ENCODE measurements around the gene CCDC43. TPM values are rescaled to one million over a fixed set of nuclear protein-coding genes. Genes with fewer than 3 reads are reported as not detected.
A peak's percentile ranks its signal among the peaks of the same experiment; 100 is the strongest.

CCDC43 gene
- total RNA-seq, 2 experiments from 2014 or later, result 23.6 to 25.3 TPM

- Histone ChIP-seq H3K4me1 (ENCODE audit: insufficient read depth, low read length) (no peaks in the 10 kb centered on the region), H3K27me3 (ENCODE audit: control insufficient read depth in 1 of 2, insufficient read depth in 2 of 2, low read length in 2 of 2) (no peaks in the 10 kb centered on the region), H3K36me3 (ENCODE audit: insufficient read depth, low read length) (peaks cover 8% of the 10 kb centered on the region), H3K27ac (ENCODE audit: low read depth in 1 of 2, low read length in 2 of 2) (no peak overlapping the region), H3K4me3 (ENCODE audit: low read length) (no peak overlapping the region), H3K9me3 (ENCODE audit: control insufficient read depth in 1 of 2, insufficient read depth in 1 of 2, low read length in 2 of 2) (no peaks in the 10 kb centered on the region)
- no peaks in the 10 kb centered on the region for H3K4me1 Mint-ChIP-seq (ENCODE audit: low read depth)
- no peak for TF ChIP-seq CTCF (IDR thresholded peaks at IDR 0.05)
- DNase-seq, result no peak
- no peak for ATAC-seq (ENCODE audit: poor library complexity)
- H3K36me3 Mint-ChIP-seq (ENCODE audit: low read depth), result peaks cover 18% of the 10 kb centered on the region
- intact Hi-C loops (cut with DNase I, micrococcal nuclease), result loop anchor here in 1 of 2 experiments (5.0 kb wide), 1 partner anchor 142 kb away; no protein-coding TSS in a partner anchor
- no peak overlapping the region for H3K27ac Mint-ChIP-seq
- ChIA-PET CTCF (no interaction called here), POLR2A (no interaction called here)
- H3K27me3 Mint-ChIP-seq, result no peaks in the 10 kb centered on the region
- no peaks in the 10 kb centered on the region for H3K9me3 Mint-ChIP-seq
- H3K4me3 Mint-ChIP-seq, result no peak overlapping the region
Measured at GRCh38 chr17:44673893-44674292, 15.7 kb downstream of the CCDC43 start.

- Mint-ChIP-seq H3K27me3 (no peaks in the 10 kb centered on the region), H3K4me3 (no peak overlapping the region), H3K4me1 (ENCODE audit: low read depth) (no peaks in the 10 kb centered on the region), H3K36me3 (ENCODE audit: low read depth) (peaks cover 7% of the 10 kb centered on the region), H3K27ac (no peak overlapping the region), H3K9me3 (no peaks in the 10 kb centered on the region)
- Histone ChIP-seq H3K4me3 (ENCODE audit: low read length) (no peak overlapping the region), H3K9me3 (ENCODE audit: control insufficient read depth in 1 of 2, insufficient read depth in 1 of 2, low read length in 2 of 2) (no peaks in the 10 kb centered on the region), H3K4me1 (ENCODE audit: insufficient read depth, low read length) (no peaks in the 10 kb centered on the region), H3K27me3 (ENCODE audit: control insufficient read depth in 1 of 2, insufficient read depth in 2 of 2, low read length in 2 of 2) (no peaks in the 10 kb centered on the region), H3K27ac (ENCODE audit: low read depth in 1 of 2, low read length in 2 of 2) (no peak overlapping the region), H3K36me3 (ENCODE audit: insufficient read depth, low read length) (no peaks in the 10 kb centered on the region)
- ChIA-PET CTCF (no interaction called here), POLR2A (no interaction called here)
- peak in 1 of 14 experiments; percentile 9 for DNase-seq
- ATAC-seq (ENCODE audit: poor library complexity), result no peak
- intact Hi-C loops (cut with DNase I, micrococcal nuclease), result loop anchor here in 1 of 2 experiments (5.0 kb wide), 1 partner anchor 140 kb away; no protein-coding TSS in a partner anchor
- TF ChIP-seq CTCF (IDR thresholded peaks at IDR 0.05), result peak; percentile 36
Measured at GRCh38 chr17:44672479-44673093, 17.0 kb downstream of the CCDC43 start.

- no peak overlapping the region for H3K4me3 Mint-ChIP-seq
- intact Hi-C loops (cut with DNase I, micrococcal nuclease), result no loop called here
- CTCF ChIA-PET, result no interaction called here
Measured at GRCh38 chr17:44666006-44666405, 23.6 kb downstream of the CCDC43 start.

More at GRCh38 chr17:44666006-44666405, 23.6 kb downstream of the CCDC43 start:
- TF ChIP-seq CTCF (IDR thresholded peaks at IDR 0.05), result no peak
- no peaks in the 10 kb centered on the region for H3K36me3 Mint-ChIP-seq (ENCODE audit: low read depth)
- Histone ChIP-seq H3K27ac (ENCODE audit: low read depth in 1 of 2, low read length in 2 of 2) (no peak overlapping the region), H3K36me3 (ENCODE audit: insufficient read depth, low read length) (no peaks in the 10 kb centered on the region), H3K4me3 (ENCODE audit: low read length) (no peak overlapping the region), H3K27me3 (ENCODE audit: control insufficient read depth in 1 of 2, insufficient read depth in 2 of 2, low read length in 2 of 2) (peaks cover 2 to 9% of the 10 kb centered on the region in 2 experiments), H3K9me3 (ENCODE audit: control insufficient read depth in 1 of 2, insufficient read depth in 1 of 2, low read length in 2 of 2) (no peaks in the 10 kb centered on the region), H3K4me1 (ENCODE audit: insufficient read depth, low read length) (no peaks in the 10 kb centered on the region)
- POLR2A ChIA-PET, result interaction anchor here (0.7 kb wide), 1 partner anchor 385 kb away, joined by 3 read pairs; no protein-coding TSS in a partner anchor
- no peaks in the 10 kb centered on the region for H3K4me1 Mint-ChIP-seq (ENCODE audit: low read depth)
- H3K9me3 Mint-ChIP-seq, result no peaks in the 10 kb centered on the region
- peaks cover 10% of the 10 kb centered on the region for H3K27me3 Mint-ChIP-seq
- H3K27ac Mint-ChIP-seq, result no peak overlapping the region
- ATAC-seq (ENCODE audit: poor library complexity), result no peak
- no peak for DNase-seq

Data from CD4-positive, alpha-beta T cell (primary cell).